Esophagus squamous epithelium (tissue), 4 donors: Measurements from ENCODE around the gene PTPRT.

ENCODE experiments used
- POLR2A ChIP-seq, 4 donors: fragments of 450-650 bp; IDR thresholded peaks; one replicate each; pipeline ENCODE4 v1.6.1; 2017; ENCODE audit warnings: antibody characterized with exemption in 4 of 4, mild to moderate bottlenecking in 4 of 4, moderate library complexity in 3 of 4
- TF ChIP-seq, protein P1 (sequence below), 6 experiments: fragments of 450-650 bp in 4 of 6; fragments of 200-600 bp in 2 of 6; sonication (generic) in 2 of 6; IDR thresholded peaks; one replicate each; pipeline ENCODE4 v1.5.1; 2016 to 2019; ENCODE audit warnings: antibody characterized with exemption in 6 of 6, mild to moderate bottlenecking in 4 of 6, moderate library complexity in 4 of 6

DNA sequence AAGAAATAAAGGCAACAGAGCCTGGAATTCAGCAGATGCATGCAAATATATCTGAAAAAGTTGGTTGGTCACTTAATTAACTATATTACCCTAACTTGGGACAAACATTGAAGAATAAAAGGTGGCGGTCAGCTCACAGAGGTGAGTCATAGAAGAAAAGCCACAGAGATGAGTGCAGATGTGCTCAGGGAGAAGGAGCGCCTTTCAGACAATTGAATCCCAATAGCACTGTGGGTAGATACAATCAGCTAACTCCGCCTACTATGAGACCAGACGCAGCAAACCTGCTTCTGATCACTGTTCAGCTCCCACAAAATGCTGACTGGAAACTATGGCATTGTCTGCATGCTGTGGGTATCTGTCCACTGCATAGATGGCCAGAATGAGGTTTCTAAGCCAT, 447.8 kb downstream of the PTPRT start:
- TF ChIP-seq, protein P1, sequence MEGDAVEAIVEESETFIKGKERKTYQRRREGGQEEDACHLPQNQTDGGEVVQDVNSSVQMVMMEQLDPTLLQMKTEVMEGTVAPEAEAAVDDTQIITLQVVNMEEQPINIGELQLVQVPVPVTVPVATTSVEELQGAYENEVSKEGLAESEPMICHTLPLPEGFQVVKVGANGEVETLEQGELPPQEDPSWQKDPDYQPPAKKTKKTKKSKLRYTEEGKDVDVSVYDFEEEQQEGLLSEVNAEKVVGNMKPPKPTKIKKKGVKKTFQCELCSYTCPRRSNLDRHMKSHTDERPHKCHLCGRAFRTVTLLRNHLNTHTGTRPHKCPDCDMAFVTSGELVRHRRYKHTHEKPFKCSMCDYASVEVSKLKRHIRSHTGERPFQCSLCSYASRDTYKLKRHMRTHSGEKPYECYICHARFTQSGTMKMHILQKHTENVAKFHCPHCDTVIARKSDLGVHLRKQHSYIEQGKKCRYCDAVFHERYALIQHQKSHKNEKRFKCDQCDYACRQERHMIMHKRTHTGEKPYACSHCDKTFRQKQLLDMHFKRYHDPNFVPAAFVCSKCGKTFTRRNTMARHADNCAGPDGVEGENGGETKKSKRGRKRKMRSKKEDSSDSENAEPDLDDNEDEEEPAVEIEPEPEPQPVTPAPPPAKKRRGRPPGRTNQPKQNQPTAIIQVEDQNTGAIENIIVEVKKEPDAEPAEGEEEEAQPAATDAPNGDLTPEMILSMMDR (IDR thresholded peaks at IDR 0.05), result no peak
- TF ChIP-seq POLR2A (IDR thresholded peaks at IDR 0.05), result no peak
